HepG2 (cell line): ENCODE measurements around the gene HLA-DPA1. TPM values are rescaled to one million over a fixed set of nuclear protein-coding genes. Genes with fewer than 3 reads are reported as not detected.

ENCODE experiments used
- ATAC-seq: fragments of 200-7000 bp; cut with Tn5 transposase; 3 replicates; pipeline ENCODE4 v1.9.1; 2020; ENCODE audit warnings: mild to moderate bottlenecking, moderate library complexity
- BruUV-seq: library from RNA; stranded (reverse); fragments of 400-500 nt; replicated peaks from 2 replicates; lab custom pipeline; 2021; lab: Mats Ljungman, UMichigan
- CTCF ChIA-PET: fragments of 300-600 bp; formaldehyde crosslinking; extraction: SDS; loops from one replicate; lab custom pipeline; 2021; ENCODE audit warnings: low total read pairs, inconsistent platforms, low intra/inter-chr PET ratio; lab: Yijun Ruan, JAX
- POLR2A ChIA-PET: fragments of 350-600 bp; sonication (Branson Sonifier 250); formaldehyde crosslinking; loops from one replicate; lab custom pipeline; 2020; ENCODE audit warnings: antibody characterized with exemption, inconsistent platforms; lab: Yijun Ruan, JAX
- DNase-seq: peaks from one replicate; pipeline ENCODE4 v3.0.0-alpha.2; 2015; ENCODE audit warnings: low spot score
- FAIRE-seq: peaks from 3 replicates; lab custom pipeline; 2011; peaks lifted over from hg19 to GRCh38; lab: Jason Lieb, UNC
- H2AFZ ChIP-seq: one replicate; pipeline ENCODE4 v1.6.1; 2011; ENCODE audit warnings: low read length, inconsistent platforms
- H3K27ac ChIP-seq: fragments of 300-600 bp; 3 replicates; pipeline ENCODE4 v1.8.0; 2011; ENCODE audit warnings: mixed run types, mild to moderate bottlenecking, mixed read lengths, low read length, inconsistent platforms; ENCODE audit not compliant: insufficient read depth; ENCODE audit errors: extremely low read length
- H3K27me3 ChIP-seq, 2 experiments: fragments of 200-600 bp in 1 of 2; 2 replicates in 1 of 2; 3 replicates in 1 of 2; pipeline versions ENCODE4 v1.6.0 to v1.8.0; 2011; ENCODE audit warnings: low read length in 2 of 2, mild to moderate bottlenecking in 2 of 2, moderate library complexity in 2 of 2, inconsistent platforms in 1 of 2; ENCODE audit not compliant: insufficient read depth in 2 of 2, control insufficient read depth in 1 of 2
- H3K36me3 ChIP-seq, 2 experiments: fragments of 200-600 bp in 1 of 2; replicated peaks in 1 of 2; 2 replicates in 1 of 2; 3 replicates in 1 of 2; pipeline versions ENCODE4 v1.5.1 to v1.8.0; 2011; ENCODE audit warnings: low read length in 2 of 2, inconsistent platforms in 1 of 2; ENCODE audit not compliant: insufficient read depth in 2 of 2, control insufficient read depth in 1 of 2
- H3K4me1 ChIP-seq: 2 replicates; pipeline ENCODE4 v1.5.1; 2012; ENCODE audit warnings: low read length, inconsistent platforms; ENCODE audit not compliant: insufficient read depth
- H3K4me2 ChIP-seq: 2 replicates; pipeline ENCODE4 v1.6.0; 2011; ENCODE audit warnings: low read depth, low read length, inconsistent platforms
- H3K4me3 ChIP-seq, 3 experiments: fragments of 200-600 bp in 1 of 3; sonication (generic), shearing (Covaris generic) in 1 of 3; replicated peaks in 1 of 3; 2 replicates each; pipeline ENCODE4 v1.5.1; 2011 to 2016; ENCODE audit warnings: low read length in 3 of 3, inconsistent platforms in 2 of 3, low read depth in 2 of 3, mild to moderate bottlenecking in 2 of 3, control low read depth in 1 of 3, mixed read lengths in 1 of 3; ENCODE audit not compliant: insufficient read depth in 1 of 3
- H3K79me2 ChIP-seq: one replicate; pipeline ENCODE4 v1.6.1; 2011; ENCODE audit warnings: low read length, inconsistent platforms; ENCODE audit not compliant: insufficient read depth
- H3K9ac ChIP-seq: 2 replicates; pipeline ENCODE4 v1.6.0; 2011; ENCODE audit warnings: mild to moderate bottlenecking, low read depth, low read length, inconsistent platforms; ENCODE audit not compliant: insufficient read depth
- H3K9me3 ChIP-seq: 2 replicates; pipeline ENCODE4 v1.5.1; 2012; ENCODE audit warnings: mild to moderate bottlenecking, low read length
- H4K20me1 ChIP-seq: 2 replicates; pipeline ENCODE4 v1.6.0; 2011; ENCODE audit warnings: inconsistent platforms, mild to moderate bottlenecking, low read length, moderate library complexity; ENCODE audit not compliant: insufficient read depth
- BORCS8-MEF2B ChIP-seq: sonication (generic); formaldehyde crosslinking; IDR thresholded peaks from 2 replicates; pipeline ENCODE4 v1.8.0; 2022; ENCODE audit warnings: mild to moderate bottlenecking, missing genetic modification reagents
- HNRNPK ChIP-seq: fragments of 200-400 bp; formaldehyde crosslinking; IDR thresholded peaks from 2 replicates; pipeline ENCODE4 v1.6.1; 2018; ENCODE audit warnings: low read length, low read depth, moderate library complexity, mild to moderate bottlenecking; ENCODE audit not compliant: poor library complexity, severe bottlenecking
- NPAS2 ChIP-seq: sonication (generic); formaldehyde crosslinking; IDR thresholded peaks from 2 replicates; pipeline ENCODE4 v1.8.0; 2022; ENCODE audit warnings: mild to moderate bottlenecking, missing genetic modification reagents, borderline replicate concordance
- REPIN1 ChIP-seq: sonication (generic); formaldehyde crosslinking; IDR thresholded peaks from 2 replicates; pipeline ENCODE4 v1.8.0; 2022; ENCODE audit warnings: missing genetic modification reagents, low read depth, mild to moderate bottlenecking, borderline replicate concordance
- ZNF263 ChIP-seq: sonication (generic); formaldehyde crosslinking; IDR thresholded peaks from 2 replicates; pipeline ENCODE4 v1.4.0; 2020; ENCODE audit warnings: missing genetic modification reagents
- ZNF503 ChIP-seq: sonication (generic); formaldehyde crosslinking; IDR thresholded peaks from 2 replicates; pipeline ENCODE4 v1.4.0; 2020; ENCODE audit warnings: missing genetic modification reagents
- ZNF577 ChIP-seq: sonication (generic); formaldehyde crosslinking; IDR thresholded peaks from 2 replicates; pipeline ENCODE4 v1.4.0; 2020; ENCODE audit warnings: mild to moderate bottlenecking, low read depth, missing genetic modification reagents, borderline replicate concordance
- ZNF816 ChIP-seq: sonication (generic); formaldehyde crosslinking; IDR thresholded peaks from 2 replicates; pipeline ENCODE4 v1.8.0; 2022; ENCODE audit warnings: missing genetic modification reagents, mild to moderate bottlenecking, borderline replicate concordance
- ZSCAN31 ChIP-seq: sonication (generic); formaldehyde crosslinking; IDR thresholded peaks from 2 replicates; pipeline ENCODE4 v1.5.0; 2020; ENCODE audit warnings: low read depth, mild to moderate bottlenecking, missing genetic modification reagents
- WGBS: methylation state at CpG from one replicate; pipeline ENCODE4 v1.1.6; 2017; ENCODE audit warnings: low lambda C conversion rate; 5-methylcytosine and 5-hydroxymethylcytosine counted together
- in situ Hi-C: cut with HindIII; loops from 2 replicates; pipeline ENCODE4 v1.10.0; 2017; ENCODE audit warnings: low pct_unique_long_range_greater_than_20kb; ENCODE audit not compliant: extremely low pct_ligation_motif_present
- intact Hi-C: fragments of 100-400 bp; cut with micrococcal nuclease; formaldehyde crosslinking; loops from one replicate; pipeline ENCODE4 v1.10.0; 2022; ENCODE audit not compliant: unreplicated experiment
- polyA plus RNA-seq, 8 experiments: library from polyadenylated mRNA; depleted of rRNA in 3 of 8; stranded (reverse) in 7 of 8; unstranded in 1 of 8; fragments of >200 nt; fragmentation: Illumina TruSeq in 4 of 8; extraction: Trizol in 4 of 8; gene quantifications; 2 replicates each; pipeline versions ENCODE4 v1.2.1 to v1.2.3, GENCODE V29; 2011 to 2016; ENCODE audit warnings: low read depth in 4 of 8, missing spikeins in 1 of 8, mixed read lengths in 1 of 8; ENCODE audit not compliant: insufficient read depth in 1 of 8
- total RNA-seq, 5 experiments: library from RNA; depleted of rRNA; stranded (reverse); fragments of >200 nt; fragmentation: Illumina TruSeq; extraction: Trizol; gene quantifications; 2 replicates each; pipeline ENCODE4 v1.2.3, GENCODE V29; 2016; ENCODE audit warnings: low read depth in 1 of 5

HLA-DPA1 gene
- total and polyA plus RNA-seq, 2 of the 13 experiments (the other 11 are each of a cell fraction or from before 2014, with no cell fraction given): not detected

DNA sequence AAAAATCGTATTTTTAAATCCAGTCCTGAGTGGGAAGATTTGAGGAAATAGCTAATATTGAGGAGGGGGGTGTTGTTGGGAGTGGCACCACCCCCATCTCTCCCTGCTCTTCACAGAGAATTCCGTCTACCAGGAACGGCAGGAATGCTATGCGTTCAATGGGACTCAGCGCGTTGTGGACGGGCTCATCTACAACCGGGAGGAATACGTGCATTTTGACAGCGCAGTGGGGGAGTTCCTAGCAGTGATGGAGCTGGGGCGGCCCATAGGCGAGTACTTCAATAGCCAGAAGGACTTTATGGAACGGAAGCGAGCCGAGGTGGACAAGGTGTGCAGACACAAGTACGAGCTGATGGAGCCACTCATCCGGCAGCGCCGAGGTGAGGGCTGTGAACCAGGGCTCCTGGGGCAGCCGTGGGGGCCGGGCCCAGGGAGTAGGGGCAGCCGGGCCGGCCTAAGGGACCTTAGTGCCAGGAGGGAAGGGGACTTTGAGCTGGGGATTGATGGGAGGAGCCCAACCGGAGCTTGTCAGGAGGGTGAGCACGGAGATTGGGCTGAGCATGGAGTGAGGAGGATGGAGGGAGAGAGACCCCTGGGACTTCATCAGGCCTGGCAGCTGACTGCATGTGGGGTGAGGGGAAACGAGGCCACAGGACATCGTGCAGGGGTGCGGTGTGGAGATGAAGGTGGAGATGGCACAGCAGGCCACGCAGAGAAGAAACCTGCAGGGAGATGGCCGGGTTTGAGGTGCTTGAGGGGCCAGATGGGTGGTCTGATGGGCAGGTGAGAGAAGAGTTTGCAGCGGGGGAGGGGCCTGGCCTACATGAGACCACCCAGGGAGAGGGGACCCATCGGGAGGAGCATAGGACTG lies 43.6 kb upstream of the HLA-DPA1 start:
- Histone ChIP-seq H2AFZ (no peak overlapping the region), H3K9me3 (no peaks in the 10 kb centered on the region), H3K4me3 (no peak overlapping the region; a peak in 1 of 6 replicates), H3K27ac (no peak overlapping the region), H3K79me2 (no peaks in the 10 kb centered on the region), H4K20me1 (no peaks in the 10 kb centered on the region), H3K36me3 (no peaks in the 10 kb centered on the region), H3K4me1 (peaks cover 16% of the 10 kb centered on the region), H3K27me3 (peaks cover 2 to 36% of the 10 kb centered on the region in 2 experiments; a peak in 4 of 5 replicates), H3K4me2 (no peak overlapping the region), H3K9ac (no peak overlapping the region)
- no peak for DNase-seq
- ChIA-PET CTCF (no interaction called here), POLR2A (no interaction called here)
- WGBS: 3% methylated on average over 32 of the region's 32 CpGs
- TF ChIP-seq BORCS8-MEF2B (CRISPR knock-in tag) (no peak), HNRNPK (no peak), ZNF816 (CRISPR knock-in tag) (no peak), ZSCAN31 (CRISPR knock-in tag) (no peak), ZNF577 (CRISPR knock-in tag) (no peak), ZNF503 (CRISPR knock-in tag) (no peak), REPIN1 (CRISPR knock-in tag) (no peak), NPAS2 (no peak), ZNF263 (CRISPR knock-in tag) (peak; percentile 74)
- no peak for FAIRE-seq
- in situ Hi-C loops: loop anchor here (5.0 kb wide), 1 partner anchor 130 kb away; no protein-coding TSS in a partner anchor
- BruUV-seq: no TSS peak
- ATAC-seq: peak; percentile 48
- intact Hi-C loops: no loop called here
